Measurements from ENCODE around the gene LPAR6. TPM values are rescaled to one million over a fixed set of nuclear protein-coding genes. Genes with fewer than 3 reads are reported as not detected.

Gene LPAR6
- total RNA-seq, 1 donor from 2014 or later, result 4.1 TPM

- H3K9me3 ChIP-seq (ENCODE audit: insufficient read depth, low read depth, low read length), result no peaks in the 10 kb centered on the region
- Mint-ChIP-seq H3K4me3 (ENCODE audit: unreplicated experiment) (no peak overlapping the region), H3K36me3 (ENCODE audit: low read depth, unreplicated experiment) (peaks cover 11% of the 10 kb centered on the region), H3K9me3 (ENCODE audit: unreplicated experiment) (peaks cover 7% of the 10 kb centered on the region), H3K4me1 (ENCODE audit: low read depth, unreplicated experiment) (peaks cover 24% of the 10 kb centered on the region), H3K27ac (ENCODE audit: unreplicated experiment) (no peak overlapping the region), H3K27me3 (ENCODE audit: low read depth, unreplicated experiment) (no peaks in the 10 kb centered on the region)
- H3K27me3 ChIP-seq (ENCODE audit: insufficient read depth, low read length), result no peaks in the 10 kb centered on the region
- H3K79me2 ChIP-seq (ENCODE audit: insufficient read depth, low read length), result no peaks in the 10 kb centered on the region
- H4K20me1 ChIP-seq (ENCODE audit: insufficient read depth, low read length), result no peaks in the 10 kb centered on the region
- DNase-seq (ENCODE audit: low read depth) (no peak), FAIRE-seq (peak; percentile 39)
- H3K9ac ChIP-seq (ENCODE audit: low read length), result peak overlapping the region; percentile 7
- H2AFZ ChIP-seq (ENCODE audit: low read depth, low read length), result no peak overlapping the region
- no peaks in the 10 kb centered on the region for H3K36me3 ChIP-seq (ENCODE audit: insufficient read depth, low read length)
- H3K27ac ChIP-seq (ENCODE audit: low read depth, low read length), result peak overlapping the region; percentile 32
- H3K4me3 ChIP-seq (ENCODE audit: insufficient read depth, low read depth, low read length), result no peak overlapping the region
- TF ChIP-seq, protein P1, sequence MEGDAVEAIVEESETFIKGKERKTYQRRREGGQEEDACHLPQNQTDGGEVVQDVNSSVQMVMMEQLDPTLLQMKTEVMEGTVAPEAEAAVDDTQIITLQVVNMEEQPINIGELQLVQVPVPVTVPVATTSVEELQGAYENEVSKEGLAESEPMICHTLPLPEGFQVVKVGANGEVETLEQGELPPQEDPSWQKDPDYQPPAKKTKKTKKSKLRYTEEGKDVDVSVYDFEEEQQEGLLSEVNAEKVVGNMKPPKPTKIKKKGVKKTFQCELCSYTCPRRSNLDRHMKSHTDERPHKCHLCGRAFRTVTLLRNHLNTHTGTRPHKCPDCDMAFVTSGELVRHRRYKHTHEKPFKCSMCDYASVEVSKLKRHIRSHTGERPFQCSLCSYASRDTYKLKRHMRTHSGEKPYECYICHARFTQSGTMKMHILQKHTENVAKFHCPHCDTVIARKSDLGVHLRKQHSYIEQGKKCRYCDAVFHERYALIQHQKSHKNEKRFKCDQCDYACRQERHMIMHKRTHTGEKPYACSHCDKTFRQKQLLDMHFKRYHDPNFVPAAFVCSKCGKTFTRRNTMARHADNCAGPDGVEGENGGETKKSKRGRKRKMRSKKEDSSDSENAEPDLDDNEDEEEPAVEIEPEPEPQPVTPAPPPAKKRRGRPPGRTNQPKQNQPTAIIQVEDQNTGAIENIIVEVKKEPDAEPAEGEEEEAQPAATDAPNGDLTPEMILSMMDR (IDR thresholded peaks at IDR 0.05; ENCODE audit: insufficient read depth, low read depth, low read length), result no peak
- TF ChIP-seq EZH2 (IDR thresholded peaks at IDR 0.05; ENCODE audit: insufficient read depth, low read length), result no peak
- H3K4me1 ChIP-seq (ENCODE audit: insufficient read depth, low read length), result peaks cover 10% of the 10 kb centered on the region
- H3K4me2 ChIP-seq (ENCODE audit: low read length), result peak overlapping the region; percentile 31
Measured at GRCh38 chr13:48400090-48400694, 12.7 kb downstream of the LPAR6 start.

GRCh38 chr13:48398450-48399095, 14.3 kb downstream of the LPAR6 start:
- H3K27me3 ChIP-seq (ENCODE audit: insufficient read depth, low read length), result no peaks in the 10 kb centered on the region
- Mint-ChIP-seq H3K4me3 (ENCODE audit: unreplicated experiment) (no peak overlapping the region), H3K27ac (ENCODE audit: unreplicated experiment) (peak overlapping the region; percentile 23), H3K9me3 (ENCODE audit: unreplicated experiment) (peaks cover 13% of the 10 kb centered on the region), H3K36me3 (ENCODE audit: low read depth, unreplicated experiment) (peaks cover 21% of the 10 kb centered on the region), H3K27me3 (ENCODE audit: low read depth, unreplicated experiment) (no peaks in the 10 kb centered on the region), H3K4me1 (ENCODE audit: low read depth, unreplicated experiment) (peaks cover 24% of the 10 kb centered on the region)
- H3K4me3 ChIP-seq (ENCODE audit: insufficient read depth, low read depth, low read length), result no peak overlapping the region
- no peaks in the 10 kb centered on the region for H3K79me2 ChIP-seq (ENCODE audit: insufficient read depth, low read length)
- no peak for TF ChIP-seq EZH2 (IDR thresholded peaks at IDR 0.05; ENCODE audit: insufficient read depth, low read length)
- TF ChIP-seq, protein P1 (IDR thresholded peaks at IDR 0.05; ENCODE audit: insufficient read depth, low read depth, low read length), result no peak
- H2AFZ ChIP-seq (ENCODE audit: low read depth, low read length), result no peak overlapping the region
- DNase-seq (ENCODE audit: low read depth) (no peak), FAIRE-seq (no peak)
- no peaks in the 10 kb centered on the region for H4K20me1 ChIP-seq (ENCODE audit: insufficient read depth, low read length)
- no peak overlapping the region for H3K4me2 ChIP-seq (ENCODE audit: low read length)
- peaks cover 10% of the 10 kb centered on the region for H3K4me1 ChIP-seq (ENCODE audit: insufficient read depth, low read length)
- H3K36me3 ChIP-seq (ENCODE audit: insufficient read depth, low read length), result no peaks in the 10 kb centered on the region
- H3K9ac ChIP-seq (ENCODE audit: low read length), result no peak overlapping the region
- H3K27ac ChIP-seq (ENCODE audit: low read depth, low read length), result no peak overlapping the region
- no peaks in the 10 kb centered on the region for H3K9me3 ChIP-seq (ENCODE audit: insufficient read depth, low read depth, low read length)

DNA sequence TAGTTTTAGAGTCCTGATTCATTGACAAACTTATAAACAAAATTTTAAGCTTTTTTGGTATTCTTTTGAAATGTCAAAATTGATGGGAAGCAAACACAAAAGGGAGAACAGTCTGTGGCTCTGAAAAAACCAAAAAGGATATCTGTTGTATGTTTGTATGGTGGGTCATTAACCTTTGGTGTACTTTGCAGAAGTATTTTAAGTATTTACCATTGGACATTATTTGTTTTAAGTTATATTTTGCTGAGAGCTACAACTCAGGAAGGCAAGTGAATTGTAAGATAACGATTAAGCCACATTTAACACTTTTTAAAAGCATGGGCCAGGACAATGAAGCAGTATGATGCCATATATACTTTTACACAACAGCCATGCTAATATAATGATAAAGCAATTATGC, 15.2 kb downstream of the LPAR6 start:
- FAIRE-seq, result no peak

More for the DNA sequence above, 15.2 kb downstream of the LPAR6 start:
- Histone ChIP-seq H3K4me2 (ENCODE audit: low read length) (no peak overlapping the region), H3K4me1 (ENCODE audit: insufficient read depth, low read length) (peaks cover 10% of the 10 kb centered on the region), H3K27me3 (ENCODE audit: insufficient read depth, low read length) (no peaks in the 10 kb centered on the region), H3K4me3 (ENCODE audit: insufficient read depth, low read depth, low read length) (no peak overlapping the region), H3K79me2 (ENCODE audit: insufficient read depth, low read length) (no peaks in the 10 kb centered on the region), H3K27ac (ENCODE audit: low read depth, low read length) (no peak overlapping the region), H3K9me3 (ENCODE audit: insufficient read depth, low read depth, low read length) (no peaks in the 10 kb centered on the region), H4K20me1 (ENCODE audit: insufficient read depth, low read length) (no peaks in the 10 kb centered on the region), H3K9ac (ENCODE audit: low read length) (no peak overlapping the region), H2AFZ (ENCODE audit: low read depth, low read length) (no peak overlapping the region), H3K36me3 (ENCODE audit: insufficient read depth, low read length) (no peaks in the 10 kb centered on the region)
- peaks cover 23% of the 10 kb centered on the region for H3K36me3 Mint-ChIP-seq (ENCODE audit: low read depth, unreplicated experiment)
- H3K4me1 Mint-ChIP-seq (ENCODE audit: low read depth, unreplicated experiment), result peaks cover 24% of the 10 kb centered on the region
- H3K27me3 Mint-ChIP-seq (ENCODE audit: low read depth, unreplicated experiment), result no peaks in the 10 kb centered on the region
- DNase-seq (ENCODE audit: low read depth), result no peak
- no peak overlapping the region for H3K4me3 Mint-ChIP-seq (ENCODE audit: unreplicated experiment)
- no peak overlapping the region for H3K27ac Mint-ChIP-seq (ENCODE audit: unreplicated experiment)
- peaks cover 13% of the 10 kb centered on the region for H3K9me3 Mint-ChIP-seq (ENCODE audit: unreplicated experiment)
- TF ChIP-seq EZH2 (IDR thresholded peaks at IDR 0.05; ENCODE audit: insufficient read depth, low read length), result no peak
- TF ChIP-seq, protein P1 (IDR thresholded peaks at IDR 0.05; ENCODE audit: insufficient read depth, low read depth, low read length), result no peak
